ENCODE data around the gene FLACC1. TPM values are rescaled to one million over a fixed set of nuclear protein-coding genes. Genes with fewer than 3 reads are reported as not detected.

Gene FLACC1
- total and polyA plus RNA-seq, 2 experiments from 2014 or later: 1.4 to 2.3 TPM

DNA sequence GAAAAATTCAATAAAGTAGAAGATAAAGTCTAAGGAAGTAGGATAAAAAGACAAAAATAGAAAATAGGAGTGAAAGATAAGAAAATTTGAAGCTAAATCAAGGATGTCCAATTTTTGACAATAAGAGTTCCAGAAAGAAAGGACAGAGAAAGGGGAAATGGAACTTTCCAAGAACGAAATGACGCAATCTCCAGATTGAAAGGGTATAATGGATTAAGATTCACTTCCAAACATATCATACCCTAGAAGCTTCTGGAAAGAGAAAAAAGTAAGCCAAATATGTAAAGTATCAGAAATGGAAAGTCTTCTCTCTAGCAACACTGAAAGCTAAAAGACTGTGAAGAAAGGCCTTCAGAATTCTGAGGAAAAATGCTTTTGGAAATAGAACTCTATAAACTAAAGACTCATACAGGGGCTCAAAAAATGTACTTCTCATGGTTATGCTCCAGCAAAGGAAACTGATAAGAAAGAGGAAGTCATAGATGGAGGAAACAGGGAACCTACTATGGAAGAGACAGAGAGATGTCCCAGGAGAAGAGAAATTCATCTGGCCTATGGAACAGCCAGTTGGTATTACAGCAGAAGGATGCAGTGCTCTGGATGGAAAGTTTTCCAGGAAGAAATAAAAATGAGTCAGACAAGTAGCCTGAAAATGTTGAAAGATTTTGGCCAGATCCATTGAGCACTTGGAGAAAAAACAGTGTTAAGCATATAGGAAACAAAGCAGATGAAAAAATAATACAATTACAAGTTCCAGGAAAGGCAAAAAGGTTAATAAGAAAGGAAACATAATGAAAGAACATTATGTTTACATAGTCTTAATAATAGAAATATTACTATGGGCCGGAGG is 76.7 kb downstream of the FLACC1 start:
- 96 to 98% methylated on average over 3 of the region's 3 CpGs for whole genome bisulfite sequencing, 2 experiments (ENCODE audit: low coverage in 1 of 2, low lambda C conversion rate in 2 of 2, missing lambda C conversion rate in 2 of 2)
- Histone ChIP-seq H4K20me1 (ENCODE audit: insufficient read depth) (no peaks in the 10 kb centered on the region), H3K27ac (no peak overlapping the region), H3K9me3 (ENCODE audit: low read depth) (no peaks in the 10 kb centered on the region), H2AFZ (no peak overlapping the region), H3K9ac (no peak overlapping the region), H3K4me2 (ENCODE audit: unreplicated experiment) (no peak overlapping the region), H3K79me2 (ENCODE audit: insufficient read depth) (no peaks in the 10 kb centered on the region), H3K36me3 (ENCODE audit: low read depth) (peaks cover 30% of the 10 kb centered on the region; the same call in 1 of the 2 replicates), H3K4me3 (no peak overlapping the region), H3K27me3 (replicated peaks; ENCODE audit: insufficient read depth) (no peaks in the 10 kb centered on the region), H3F3A (ENCODE audit: insufficient read depth) (no peaks in the 10 kb centered on the region), H3K9me2 (ENCODE audit: insufficient read depth) (no peaks in the 10 kb centered on the region), H3K4me1 (ENCODE audit: insufficient read depth) (no peaks in the 10 kb centered on the region)
- no peak for TF ChIP-seq EZH2phosphoT487 (IDR thresholded peaks at IDR 0.05; ENCODE audit: insufficient read depth, low read depth)
- TF ChIP-seq EZH2 (IDR thresholded peaks at IDR 0.05; ENCODE audit: insufficient read depth, poor library complexity, severe bottlenecking): no peak
- in situ Hi-C loops (cut with MboI): no loop called here
- DNase-seq: no peak

DNA sequence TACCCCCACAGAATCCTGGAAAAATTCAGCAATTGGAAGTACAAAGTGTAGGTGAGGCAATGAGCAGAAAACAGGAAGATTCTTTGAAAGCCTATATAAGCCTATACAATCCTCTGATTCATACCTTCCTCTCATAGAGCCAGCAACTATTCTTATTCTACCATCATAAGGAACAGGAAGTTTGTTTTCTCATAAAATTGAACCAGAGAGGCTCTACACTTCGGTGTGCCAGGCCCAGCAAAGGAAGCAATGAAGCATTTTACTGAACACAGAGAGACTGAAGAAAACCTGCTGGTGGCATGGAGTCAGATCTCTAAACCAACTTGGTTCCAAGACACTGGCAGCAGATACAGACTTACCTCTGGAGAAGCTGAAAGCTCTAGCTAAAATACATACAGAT is 78.1 kb downstream of the FLACC1 start:
- no peak for TF ChIP-seq EZH2phosphoT487 (IDR thresholded peaks at IDR 0.05; ENCODE audit: insufficient read depth, low read depth)
- Histone ChIP-seq H3K9me2 (ENCODE audit: insufficient read depth) (no peaks in the 10 kb centered on the region), H3K79me2 (ENCODE audit: insufficient read depth) (no peaks in the 10 kb centered on the region), H3K4me2 (ENCODE audit: unreplicated experiment) (no peak overlapping the region), H3F3A (ENCODE audit: insufficient read depth) (no peaks in the 10 kb centered on the region), H3K36me3 (ENCODE audit: low read depth) (peaks cover 29% of the 10 kb centered on the region; the same call in 1 of the 2 replicates), H3K27me3 (replicated peaks; ENCODE audit: insufficient read depth) (no peaks in the 10 kb centered on the region), H3K9me3 (ENCODE audit: low read depth) (no peaks in the 10 kb centered on the region), H4K20me1 (ENCODE audit: insufficient read depth) (no peaks in the 10 kb centered on the region), H3K27ac (no peak overlapping the region), H3K4me3 (no peak overlapping the region), H3K4me1 (ENCODE audit: insufficient read depth) (no peaks in the 10 kb centered on the region), H2AFZ (no peak overlapping the region), H3K9ac (no peak overlapping the region)
- in situ Hi-C loops (cut with MboI): no loop called here
- 97 to 100% methylated on average over 1 of the region's 1 CpG for WGBS, 2 experiments (ENCODE audit: low coverage in 1 of 2, low lambda C conversion rate in 2 of 2, missing lambda C conversion rate in 2 of 2)
- DNase-seq: no peak

DNA sequence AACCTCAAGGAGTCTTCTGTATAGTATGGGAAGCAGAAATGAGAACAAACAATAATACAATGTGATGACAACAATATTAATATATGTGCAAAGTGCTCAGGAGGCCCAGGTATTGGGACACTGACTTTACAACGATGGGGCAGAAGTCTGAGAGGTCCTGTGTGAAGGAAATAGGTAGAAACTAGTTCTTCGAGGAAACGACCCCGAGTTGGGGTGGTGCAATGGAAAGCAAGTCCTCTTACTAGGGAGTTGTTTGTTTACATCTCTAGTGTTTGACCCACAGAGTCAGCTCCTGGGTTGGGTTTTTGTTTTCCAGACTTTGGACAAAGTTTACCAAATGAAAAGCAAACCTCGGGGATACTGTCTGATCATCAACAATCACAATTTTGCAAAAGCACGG is 80.6 kb downstream of the FLACC1 start:
- no peak overlapping the region for H3K4me3 ChIP-seq
- H3K36me3 ChIP-seq (ENCODE audit: low read depth): peaks cover 30% of the 10 kb centered on the region; the same call in 1 of the 2 replicates
- no peak overlapping the region for H2AFZ ChIP-seq
- no peaks in the 10 kb centered on the region for H3K9me2 ChIP-seq (ENCODE audit: insufficient read depth)
- no peak for DNase-seq
- H3K27ac ChIP-seq: no peak overlapping the region
- H3K27me3 ChIP-seq (replicated peaks; ENCODE audit: insufficient read depth): no peaks in the 10 kb centered on the region
- H3K79me2 ChIP-seq (ENCODE audit: insufficient read depth): no peaks in the 10 kb centered on the region
- no peaks in the 10 kb centered on the region for H3K4me1 ChIP-seq (ENCODE audit: insufficient read depth)
- no peaks in the 10 kb centered on the region for H3F3A ChIP-seq (ENCODE audit: insufficient read depth)
- H3K9me3 ChIP-seq (ENCODE audit: low read depth): no peaks in the 10 kb centered on the region
- WGBS, 2 experiments (ENCODE audit: low coverage in 1 of 2, low lambda C conversion rate in 2 of 2, missing lambda C conversion rate in 2 of 2): 97 to 100% methylated on average over 6 of the region's 6 CpGs
- H3K4me2 ChIP-seq (ENCODE audit: unreplicated experiment): no peak overlapping the region
- in situ Hi-C loops (cut with MboI): no loop called here
- TF ChIP-seq EZH2phosphoT487 (IDR thresholded peaks at IDR 0.05; ENCODE audit: insufficient read depth, low read depth): no peak
- no peak for TF ChIP-seq EZH2 (IDR thresholded peaks at IDR 0.05; ENCODE audit: insufficient read depth, poor library complexity, severe bottlenecking)
- no peak overlapping the region for H3K9ac ChIP-seq
- no peaks in the 10 kb centered on the region for H4K20me1 ChIP-seq (ENCODE audit: insufficient read depth)

DNA sequence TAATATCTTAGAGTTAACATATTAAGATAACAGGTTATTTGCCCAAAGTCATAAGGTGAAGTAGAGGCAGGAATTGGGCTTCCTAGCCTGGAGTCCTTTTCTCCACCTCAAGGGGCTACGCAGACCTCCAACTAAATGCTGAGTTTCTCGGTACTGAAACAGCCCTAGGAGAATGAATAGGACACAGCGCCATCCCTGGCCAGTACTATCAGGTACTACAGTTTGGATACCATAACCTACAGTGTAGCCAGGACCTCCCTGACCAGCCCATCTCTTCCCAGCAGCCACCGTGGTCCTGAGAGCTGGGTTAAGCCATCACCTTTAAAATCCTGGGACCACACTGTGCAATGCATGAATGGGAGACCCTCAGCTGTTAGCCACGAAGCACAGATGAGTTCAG is 81.2 kb downstream of the FLACC1 start:
- Histone ChIP-seq H3K9ac (no peak overlapping the region), H3K79me2 (ENCODE audit: insufficient read depth) (no peaks in the 10 kb centered on the region), H3K9me3 (ENCODE audit: low read depth) (no peaks in the 10 kb centered on the region), H2AFZ (no peak overlapping the region), H4K20me1 (ENCODE audit: insufficient read depth) (no peaks in the 10 kb centered on the region), H3K4me3 (no peak overlapping the region), H3K9me2 (ENCODE audit: insufficient read depth) (no peaks in the 10 kb centered on the region), H3K4me2 (ENCODE audit: unreplicated experiment) (no peak overlapping the region), H3F3A (ENCODE audit: insufficient read depth) (no peaks in the 10 kb centered on the region), H3K27ac (no peak overlapping the region), H3K4me1 (ENCODE audit: insufficient read depth) (no peaks in the 10 kb centered on the region), H3K27me3 (replicated peaks; ENCODE audit: insufficient read depth) (no peaks in the 10 kb centered on the region), H3K36me3 (ENCODE audit: low read depth) (peaks cover 30% of the 10 kb centered on the region; the same call in 1 of the 2 replicates)
- 88 to 89% methylated on average over 5 of the region's 5 CpGs for WGBS, 2 experiments (ENCODE audit: low coverage in 1 of 2, low lambda C conversion rate in 2 of 2, missing lambda C conversion rate in 2 of 2)
- in situ Hi-C loops (cut with MboI): no loop called here
- TF ChIP-seq EZH2 (IDR thresholded peaks at IDR 0.05; ENCODE audit: insufficient read depth, poor library complexity, severe bottlenecking) (no peak), EZH2phosphoT487 (IDR thresholded peaks at IDR 0.05; ENCODE audit: insufficient read depth, low read depth) (no peak)
- no peak for DNase-seq
